GM12878 (cell line): ENCODE measurements around the gene KDM3B. TPM values are rescaled to one million over a fixed set of nuclear protein-coding genes. Genes with fewer than 3 reads are reported as not detected.
A peak's percentile ranks its signal among the peaks of the same experiment; 100 is the strongest.

Experiments
- BCL11A ChIP-seq: IDR thresholded peaks from 2 replicates; pipeline ENCODE4 v1.6.1; 2011; ENCODE audit warnings: low read depth, low read length
- BCL3 ChIP-seq: IDR thresholded peaks from 2 replicates; pipeline ENCODE4 v1.6.1; 2011; ENCODE audit warnings: borderline replicate concordance, low read depth, mild to moderate bottlenecking, moderate library complexity, low read length; ENCODE audit not compliant: insufficient read depth, poor library complexity, severe bottlenecking
- BRCA1 ChIP-seq: IDR thresholded peaks from 2 replicates; pipeline ENCODE4 v1.6.1; 2011; ENCODE audit warnings: low read depth, low read length, improper control_type of control experiment
- CUX1 ChIP-seq: IDR thresholded peaks from 2 replicates; pipeline ENCODE4 v1.6.1; 2012; ENCODE audit warnings: improper control_type of control experiment, low read depth, low read length; ENCODE audit not compliant: insufficient replicate concordance
- IKZF2 ChIP-seq, 2 experiments: fragments of 450-650 bp; IDR thresholded peaks; 2 replicates each; pipeline ENCODE4 v1.6.1; 2017; ENCODE audit warnings: mild to moderate bottlenecking in 2 of 2, moderate library complexity in 2 of 2
- KLF5 ChIP-seq: fragments of 450-650 bp; IDR thresholded peaks from 2 replicates; pipeline ENCODE4 v1.6.1; 2014; ENCODE audit warnings: mild to moderate bottlenecking; ENCODE audit not compliant: partially characterized antibody
- REST ChIP-seq: IDR thresholded peaks from 2 replicates; pipeline ENCODE4 v1.6.1; 2012; ENCODE audit warnings: mild to moderate bottlenecking, low read depth, low read length
- SIX5 ChIP-seq: IDR thresholded peaks from 2 replicates; pipeline ENCODE4 v1.6.1; 2011; ENCODE audit warnings: mild to moderate bottlenecking, low read depth, low read length, moderate library complexity; ENCODE audit not compliant: severe bottlenecking
- SMARCA5 ChIP-seq: fragments of 450-650 bp; IDR thresholded peaks from 2 replicates; pipeline ENCODE4 v1.6.1; 2017; ENCODE audit warnings: mild to moderate bottlenecking
- SREBF2 ChIP-seq: IDR thresholded peaks from 2 replicates; pipeline ENCODE4 v1.6.1; 2012; ENCODE audit warnings: mild to moderate bottlenecking, low read length
- TARDBP ChIP-seq: IDR thresholded peaks from 2 replicates; pipeline ENCODE4 v1.6.1; 2016; ENCODE audit warnings: borderline replicate concordance
- ZBTB33 ChIP-seq: fragments of 450-650 bp; IDR thresholded peaks from 2 replicates; pipeline ENCODE4 v1.6.1; 2017; ENCODE audit warnings: mild to moderate bottlenecking
- polyA plus RNA-seq, 11 experiments: library from polyadenylated mRNA; depleted of rRNA in 4 of 11; unstranded in 6 of 11; stranded (reverse) in 5 of 11; fragments of >200 nt; fragmentation: Nextera tagmentation in 4 of 11; fragmentation: Illumina TruSeq in 1 of 11; extraction: Ambion mirVana in 4 of 11; extraction: Trizol in 1 of 11; gene quantifications; 1 replicate in 1 of 11; 2 replicates in 10 of 11; pipeline versions ENCODE4 v1.2.1 to v1.2.3, GENCODE V29; 2011 to 2016; ENCODE audit warnings: inconsistent platforms in 2 of 11, missing spikeins in 2 of 11, low read depth in 1 of 11
- total RNA-seq, 4 experiments: library from RNA; depleted of rRNA in 3 of 4; stranded (reverse); fragments of >200 nt in 3 of 4; fragmentation: Illumina TruSeq in 1 of 4; extraction: Trizol in 1 of 4; gene quantifications; 2 replicates each; pipeline versions ENCODE4 v1.2.1 to v1.2.3, GENCODE V29; 2013 to 2021
- TF ChIP-seq, protein P1 (sequence below): IDR thresholded peaks from 2 replicates; pipeline ENCODE4 v1.6.1; 2012; ENCODE audit warnings: low read depth, low read length, improper control_type of control experiment

The KDM3B gene
- total and polyA plus RNA-seq, 10 of the 15 experiments (the other 5 are each of a cell fraction or from before 2014, with no cell fraction given) = 8.5 to 45.7 (median 29.0) TPM

DNA sequence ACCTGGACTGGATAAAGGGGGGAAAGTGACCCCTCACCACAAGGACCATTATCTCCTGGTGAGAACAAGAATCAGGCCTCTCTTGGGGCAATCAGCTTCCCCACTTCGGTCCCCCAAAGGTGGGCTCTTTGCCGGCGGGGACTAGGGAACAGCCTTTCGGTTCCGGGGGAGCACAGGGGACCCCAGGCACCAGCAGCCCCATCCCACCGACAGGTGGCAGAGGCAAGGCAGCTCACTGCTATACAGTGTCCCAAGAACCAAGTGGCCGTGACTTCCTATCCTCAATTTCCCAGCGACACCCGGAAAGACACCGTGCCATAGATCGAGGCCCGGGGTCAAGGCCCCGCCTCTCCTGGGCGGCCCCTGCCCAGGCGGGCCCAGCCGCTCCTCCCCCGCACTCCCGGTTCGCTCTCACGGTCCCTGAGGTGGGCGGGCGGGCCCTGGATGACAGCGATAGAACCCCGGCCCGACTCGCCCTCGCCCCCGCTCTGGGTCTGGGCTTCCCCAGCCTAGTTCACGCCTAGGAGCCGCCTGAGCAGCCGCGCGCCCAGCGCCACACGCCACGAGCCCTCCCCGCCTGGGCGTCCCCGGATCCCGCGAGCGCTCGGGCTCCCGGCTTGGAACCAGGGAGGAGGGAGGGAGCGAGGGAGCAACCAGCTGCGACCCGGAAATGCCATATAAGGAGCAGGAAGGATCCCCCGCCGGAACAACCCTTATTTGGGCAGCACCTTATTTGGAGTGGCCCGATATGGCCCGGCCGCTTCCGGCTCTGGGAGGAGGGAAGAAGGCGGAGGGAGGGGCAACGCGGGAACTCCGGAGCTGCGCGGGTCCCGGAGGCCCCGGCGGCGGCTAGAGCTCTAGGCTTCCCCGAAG, 112.1 kb downstream of the KDM3B start (continued):
- TF ChIP-seq KLF5 (no peak), CUX1 (no peak), SIX5 (no peak), TARDBP (no peak), REST (no peak), SREBF2 (no peak), BCL3 (no peak), IKZF2 (IDR thresholded peaks at IDR 0.05) (peak; percentile 84 to 90), BCL11A (0 out of 2 replicates have a peak, but pooled peaks have one; percentile 22), ZBTB33 (peak; percentile 100), SMARCA5 (peak; percentile 90; the same call in 1 of the 2 replicates), BRCA1 (peak; percentile 50; the same call in 1 of the 2 replicates)
- TF ChIP-seq, protein P1, sequence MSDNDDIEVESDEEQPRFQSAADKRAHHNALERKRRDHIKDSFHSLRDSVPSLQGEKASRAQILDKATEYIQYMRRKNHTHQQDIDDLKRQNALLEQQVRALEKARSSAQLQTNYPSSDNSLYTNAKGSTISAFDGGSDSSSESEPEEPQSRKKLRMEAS = no peak
